K562 (cell line): ENCODE data around the gene NOSTRIN. TPM values are rescaled to one million over a fixed set of nuclear protein-coding genes. Genes with fewer than 3 reads are reported as not detected.

Source experiments
- DACH1 ChIP-seq: fragments of 450-650 bp; IDR thresholded peaks from 2 replicates; pipeline ENCODE4 v1.6.1; 2018; ENCODE audit not compliant: partially characterized antibody
- ETV5 ChIP-seq: sonication (generic); formaldehyde crosslinking; IDR thresholded peaks from 2 replicates; pipeline ENCODE4 v1.4.0; 2020; ENCODE audit warnings: low read depth, mild to moderate bottlenecking, missing genetic modification reagents
- NONO ChIP-seq, 2 experiments: fragments of 200-400 bp in 1 of 2; fragments of 450-650 bp in 1 of 2; formaldehyde crosslinking in 1 of 2; IDR thresholded peaks; 2 replicates each; pipeline ENCODE4 v1.6.1; 2017; ENCODE audit warnings: low read depth in 2 of 2, mild to moderate bottlenecking in 2 of 2, moderate library complexity in 2 of 2, low read length in 1 of 2
- NR0B1 ChIP-seq: fragments of 450-650 bp; IDR thresholded peaks from one replicate; pipeline ENCODE4 v1.6.1; 2018; ENCODE audit warnings: mild to moderate bottlenecking, moderate library complexity; ENCODE audit not compliant: partially characterized antibody
- POLR2H ChIP-seq: IDR thresholded peaks from 2 replicates; pipeline ENCODE4 v1.6.1; 2016; ENCODE audit warnings: missing genetic modification characterization, low read depth, mild to moderate bottlenecking, control low read depth, missing compliant biosample characterization, moderate library complexity
- PRMT5 ChIP-seq: sonication (generic); formaldehyde crosslinking; IDR thresholded peaks from 2 replicates; pipeline ENCODE4 v1.5.0; 2020; ENCODE audit warnings: missing genetic modification reagents
- SMARCB1 ChIP-seq: IDR thresholded peaks from 2 replicates; pipeline ENCODE4 v1.6.1; 2011; ENCODE audit warnings: improper control_type of control experiment, low read depth; ENCODE audit not compliant: insufficient read length
- XRCC4 ChIP-seq: IDR thresholded peaks from one replicate; pipeline ENCODE4 v1.6.1; 2011; ENCODE audit not compliant: insufficient read depth, insufficient read length; ENCODE audit errors: extremely low read depth
- ZNF274 ChIP-seq: IDR thresholded peaks from 2 replicates; pipeline ENCODE4 v1.6.1; 2011; ENCODE audit warnings: low read depth, mild to moderate bottlenecking, low read length, moderate library complexity, borderline replicate concordance
- ZNF311 ChIP-seq: fragments of 250-450 bp; sonication (Bioruptor Pico); IDR thresholded peaks from 2 replicates; pipeline ENCODE4 v1.4.0; 2020; ENCODE audit warnings: mild to moderate bottlenecking, moderate library complexity
- ZNF717 ChIP-seq: fragments of 250-450 bp; sonication (Bioruptor Pico); IDR thresholded peaks from 2 replicates; pipeline ENCODE4 v1.5.0; 2021
- ZZZ3 ChIP-seq: fragments of 450-650 bp; IDR thresholded peaks from 2 replicates; pipeline ENCODE4 v1.6.1; 2016; ENCODE audit warnings: antibody characterized with exemption, mild to moderate bottlenecking, moderate library complexity
- polyA plus RNA-seq, 8 experiments: library from polyadenylated mRNA; depleted of rRNA in 4 of 8; stranded (reverse) in 5 of 8; unstranded in 3 of 8; fragments of >200 nt; fragmentation: Nextera tagmentation in 2 of 8; fragmentation: Illumina TruSeq in 1 of 8; extraction: Ambion mirVana in 2 of 8; extraction: Trizol in 1 of 8; gene quantifications; 2 replicates each; pipeline versions ENCODE4 v1.2.1 to v1.2.3, GENCODE V29; 2011 to 2014; ENCODE audit warnings: inconsistent platforms in 1 of 8, missing spikeins in 1 of 8
- total RNA-seq, 7 experiments: library from RNA; depleted of rRNA in 6 of 7; stranded (reverse); fragments of >200 nt in 6 of 7; fragmentation: Illumina TruSeq in 2 of 7; extraction: Trizol in 2 of 7; gene quantifications; 2 replicates each; pipeline versions ENCODE4 v1.2.1 to v1.2.3, GENCODE V29; 2011 to 2021; ENCODE audit warnings: low replicate concordance in 1 of 7
- TF ChIP-seq, protein P1 (sequence below), 2 experiments: IDR thresholded peaks; 2 replicates each; pipeline ENCODE4 v1.6.1; 2011; ENCODE audit warnings: borderline replicate concordance in 1 of 2, control low read depth in 1 of 2, low read depth in 1 of 2, low read length in 1 of 2, mild to moderate bottlenecking in 1 of 2, mixed read lengths in 1 of 2, moderate library complexity in 1 of 2; ENCODE audit not compliant: insufficient read depth in 1 of 2, insufficient read length in 1 of 2, poor library complexity in 1 of 2, severe bottlenecking in 1 of 2; ENCODE audit errors: extremely low read depth in 1 of 2

The NOSTRIN gene
- total and polyA plus RNA-seq, 9 of the 15 experiments (the other 6 are each of a cell fraction or from before 2014, with no cell fraction given), result 26.7 to 82.9 (median 56.3) TPM

- TF ChIP-seq, protein P1, sequence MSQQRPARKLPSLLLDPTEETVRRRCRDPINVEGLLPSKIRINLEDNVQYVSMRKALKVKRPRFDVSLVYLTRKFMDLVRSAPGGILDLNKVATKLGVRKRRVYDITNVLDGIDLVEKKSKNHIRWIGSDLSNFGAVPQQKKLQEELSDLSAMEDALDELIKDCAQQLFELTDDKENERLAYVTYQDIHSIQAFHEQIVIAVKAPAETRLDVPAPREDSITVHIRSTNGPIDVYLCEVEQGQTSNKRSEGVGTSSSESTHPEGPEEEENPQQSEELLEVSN (IDR thresholded peaks at IDR 0.05; ENCODE audit: borderline replicate concordance in 1 of 2, extremely low read depth in 1 of 2, insufficient read depth in 1 of 2, insufficient read length in 1 of 2, low read depth in 1 of 2, low read length in 1 of 2, poor library complexity in 1 of 2, severe bottlenecking in 1 of 2), result peak; percentile 70 to 91
- no peak for TF ChIP-seq ZNF274
- TF ChIP-seq ZNF311 (CRISPR knock-in tag), result no peak
- TF ChIP-seq DACH1, result no peak
- TF ChIP-seq ZNF717 (CRISPR knock-in tag), result no peak
- no peak for TF ChIP-seq ETV5 (CRISPR knock-in tag)
- TF ChIP-seq PRMT5, result no peak
- no peak for TF ChIP-seq NONO (IDR thresholded peaks at IDR 0.05; ENCODE audit: low read depth in 2 of 2, low read length in 1 of 2)
- TF ChIP-seq POLR2H (tag), result peak; percentile 79
- TF ChIP-seq ZZZ3, result no peak
- no peak for TF ChIP-seq SMARCB1
- no peak for TF ChIP-seq XRCC4
- no peak for TF ChIP-seq NR0B1
Observed at GRCh38 chr2:168890006-168890782, 87.8 kb downstream of the NOSTRIN start, which contains the start of gene SPC25 (continued).
